Measurements from ENCODE around the gene GPC6. TPM values are rescaled to one million over a fixed set of nuclear protein-coding genes. Genes with fewer than 3 reads are reported as not detected.

GPC6 gene
- total and polyA plus RNA-seq, 2 donors (not counting 1 experiment from before 2014, with no cell fraction given) = not detected

GRCh38 chr13:94254737-94255136, 1028.1 kb downstream of the GPC6 start:
- intact Hi-C loops (cut with micrococcal nuclease) = no loop called here

GRCh38 chr13:94256721-94257120, 1030.1 kb downstream of the GPC6 start:
- Histone ChIP-seq H3K4me2 (replicated peaks; ENCODE audit: low read depth, low read length, poor library complexity, severe bottlenecking) (no peak overlapping the region), H3K27me3 (replicated peaks in 1 of 4; ENCODE audit: control extremely low read depth in 1 of 4, control insufficient read depth in 3 of 4, insufficient read depth in 4 of 4, low read length in 3 of 4) (no peaks in the 10 kb centered on the region), H3K4me1 (ENCODE audit: control insufficient read depth in 2 of 2, insufficient read depth in 2 of 2, low read length in 2 of 2) (peaks cover 7 to 12% of the 10 kb centered on the region in 2 donors), H3K4me3 (ENCODE audit: control extremely low read depth in 1 of 5, extremely low read depth in 1 of 5, insufficient read depth in 1 of 5, low read depth in 2 of 5, low read length in 4 of 5) (no peak overlapping the region), H3K9ac (ENCODE audit: low read length) (no peak overlapping the region), H3K9me3 (ENCODE audit: control extremely low read depth in 1 of 3, control insufficient read depth in 2 of 3, insufficient read depth in 1 of 3, low read length in 2 of 3) (no peaks in the 10 kb centered on the region), H3K27ac (ENCODE audit: low read length in 2 of 2) (no peak overlapping the region), H3K79me2 (ENCODE audit: control insufficient read depth, insufficient read depth, low read length) (no peaks in the 10 kb centered on the region), H2AFZ (ENCODE audit: insufficient read depth, low read depth, low read length, poor library complexity, severe bottlenecking) (no peak overlapping the region), H4K20me1 (ENCODE audit: control insufficient read depth, insufficient read depth, low read length, poor library complexity, severe bottlenecking) (no peaks in the 10 kb centered on the region), H3K36me3 (replicated peaks in 1 of 2; ENCODE audit: control extremely low read depth in 1 of 2, control insufficient read depth in 1 of 2, extremely low read depth in 1 of 2, insufficient read depth in 2 of 2, low read length in 1 of 2) (no peaks in the 10 kb centered on the region)
- peaks cover 10% of the 10 kb centered on the region for H3K4me1 Mint-ChIP-seq
- ChIA-PET CTCF (no interaction called here), POLR2A (no interaction called here)
- no peaks in the 10 kb centered on the region for H3K9me3 Mint-ChIP-seq (ENCODE audit: insufficient read depth)
- no peak overlapping the region for H3K4me3 Mint-ChIP-seq
- TF ChIP-seq CTCF (IDR thresholded peaks at IDR 0.05) = no peak
- intact Hi-C loops (cut with micrococcal nuclease) = no loop called here
- H3K27ac Mint-ChIP-seq = no peak overlapping the region
- no peaks in the 10 kb centered on the region for H3K27me3 Mint-ChIP-seq
- WGBS (ENCODE audit: insufficient coverage) = no CpG with 5 or more reads among the region's 1 CpG
- DNase-seq (no peak), ATAC-seq (ENCODE audit: low read depth) (no peak)

More at GRCh38 chr13:94254737-94255136, 1028.1 kb downstream of the GPC6 start:
- no peak overlapping the region for H3K27ac Mint-ChIP-seq
- H3K4me2 ChIP-seq (replicated peaks; ENCODE audit: low read depth, low read length, poor library complexity, severe bottlenecking) = no peak overlapping the region
- no peak overlapping the region for H3K9ac ChIP-seq (ENCODE audit: low read length)
- no peaks in the 10 kb centered on the region for H3K4me1 ChIP-seq (ENCODE audit: control insufficient read depth in 2 of 2, insufficient read depth in 2 of 2, low read length in 2 of 2)
- TF ChIP-seq EZH2 (IDR thresholded peaks at IDR 0.05; ENCODE audit: borderline replicate concordance, insufficient read depth, low read depth, low read length, poor library complexity, severe bottlenecking) = no peak
- TF ChIP-seq CTCF (IDR thresholded peaks at IDR 0.05) = no peak
- DNase-seq (no peak), ATAC-seq (ENCODE audit: low read depth) (no peak)
- no peaks in the 10 kb centered on the region for H4K20me1 ChIP-seq (ENCODE audit: control insufficient read depth, insufficient read depth, low read length, poor library complexity, severe bottlenecking)
- no peaks in the 10 kb centered on the region for H3K36me3 ChIP-seq (replicated peaks in 1 of 2; ENCODE audit: control extremely low read depth in 1 of 2, control insufficient read depth in 1 of 2, extremely low read depth in 1 of 2, insufficient read depth in 2 of 2, low read length in 1 of 2)
- H3K9me3 ChIP-seq (ENCODE audit: control extremely low read depth in 1 of 3, control insufficient read depth in 2 of 3, insufficient read depth in 1 of 3, low read length in 2 of 3) = peaks cover 0 to 1% (median 0%) of the 10 kb centered on the region in 3 donors
- no peak overlapping the region for H2AFZ ChIP-seq (ENCODE audit: insufficient read depth, low read depth, low read length, poor library complexity, severe bottlenecking)
- no peak overlapping the region for H3K4me3 Mint-ChIP-seq
- no peaks in the 10 kb centered on the region for H3K27me3 Mint-ChIP-seq
- no peak overlapping the region for H3K27ac ChIP-seq (ENCODE audit: low read length in 2 of 2)
- no peak overlapping the region for H3K4me3 ChIP-seq (ENCODE audit: control extremely low read depth in 1 of 5, extremely low read depth in 1 of 5, insufficient read depth in 1 of 5, low read depth in 2 of 5, low read length in 4 of 5)
- no peaks in the 10 kb centered on the region for H3K4me1 Mint-ChIP-seq
- H3K9me3 Mint-ChIP-seq (ENCODE audit: insufficient read depth) = no peaks in the 10 kb centered on the region
- ChIA-PET CTCF (no interaction called here), POLR2A (no interaction called here)
- no peaks in the 10 kb centered on the region for H3K27me3 ChIP-seq (replicated peaks in 1 of 4; ENCODE audit: control extremely low read depth in 1 of 4, control insufficient read depth in 3 of 4, insufficient read depth in 4 of 4, low read length in 3 of 4)
- H3K79me2 ChIP-seq (ENCODE audit: control insufficient read depth, insufficient read depth, low read length) = no peaks in the 10 kb centered on the region

Data from B cell (primary cell).